IPS-NIHi11 (cell line): ENCODE measurements around the gene MARCHF10.
"Not testable (repeated sequence)": the region's sequence is repeated elsewhere in the genome, so short reads cannot be mapped to it uniquely, and the experiment has no call there.

Experiments used
- DNase-seq: peaks from one replicate; pipeline ENCODE4 v3.0.0; 2012; ENCODE audit warnings: mixed read lengths, low spot score

Gene MARCHF10

GRCh38 chr17:62807812-62808575 lies at the start of gene MARCHF10:
Gene MARCHF10 (minus strand): TSS chr17:62808314. CDS start chr17:62801735, 6,579 bp downstream.
- DNase-seq, result peak; percentile 93

- DNase-seq, result no peak
Observed at GRCh38 chr17:62857526-62857925, 49.4 kb upstream of the MARCHF10 start.

GRCh38 chr17:62856594-62856993 lies 48.5 kb upstream of the MARCHF10 start:
- no peak for DNase-seq

- no peak for DNase-seq
Observed at GRCh38 chr17:62855156-62855555, 47.0 kb upstream of the MARCHF10 start.

GRCh38 chr17:62854098-62854680 lies 46.1 kb upstream of the MARCHF10 start:
- no peak for DNase-seq

GRCh38 chr17:62852195-62852594 lies 44.1 kb upstream of the MARCHF10 start:
- no peak for DNase-seq

GRCh38 chr17:62849591-62850415 lies 41.7 kb upstream of the MARCHF10 start:
- not testable (repeated sequence) for DNase-seq

- no peak for DNase-seq
Observed at GRCh38 chr17:62848334-62848733, 40.2 kb upstream of the MARCHF10 start.

GRCh38 chr17:62847426-62847825 lies 39.3 kb upstream of the MARCHF10 start:
- no peak for DNase-seq

- no peak for DNase-seq
Observed at GRCh38 chr17:62840871-62841270, 32.8 kb upstream of the MARCHF10 start.

GRCh38 chr17:62833816-62834215 lies 25.7 kb upstream of the MARCHF10 start:
- DNase-seq, result not testable (repeated sequence)

GRCh38 chr17:62832405-62832804 lies 24.3 kb upstream of the MARCHF10 start:
- DNase-seq, result no peak

GRCh38 chr17:62831066-62831465 lies 23.0 kb upstream of the MARCHF10 start:
- DNase-seq, result not testable (repeated sequence)

- DNase-seq, result no peak
Observed at GRCh38 chr17:62827746-62828485, 19.8 kb upstream of the MARCHF10 start.

GRCh38 chr17:62826956-62827355 lies 18.8 kb upstream of the MARCHF10 start:
- DNase-seq, result no peak

- DNase-seq, result no peak
Observed at GRCh38 chr17:62825182-62825581, 17.1 kb upstream of the MARCHF10 start.

GRCh38 chr17:62824290-62825131 lies 16.4 kb upstream of the MARCHF10 start:
- DNase-seq, result peak; percentile 72

GRCh38 chr17:62823111-62823893 lies 15.2 kb upstream of the MARCHF10 start:
- DNase-seq, result no peak

- DNase-seq, result no peak
Observed at GRCh38 chr17:62822080-62822904, 14.2 kb upstream of the MARCHF10 start.
